Activated CD4-positive, alpha-beta memory T cell treated with anti-CD3 and anti-CD28 coated beads, Interleukin-2, amount 10 ng/mL, durations not matched to agents 7 days and 5 days (primary cell): Measurements from ENCODE around the gene SAP30BP. TPM values are rescaled to one million over a fixed set of nuclear protein-coding genes. Genes with fewer than 3 reads are reported as not detected.
"Not testable (repeated sequence)": the region's sequence is repeated elsewhere in the genome, so short reads cannot be mapped to it uniquely, and the experiment has no call there.

Experiments used
- CTCF ChIA-PET: fragments of 350-600 bp; sonication (Branson Sonifier 250); formaldehyde crosslinking; loops from one replicate; lab custom pipeline; 2021; ENCODE audit warnings: antibody characterized with exemption, inconsistent platforms; lab: Charles Lee
- POLR2A ChIA-PET: fragments of 350-600 bp; sonication (Branson Sonifier 250); formaldehyde crosslinking; loops from one replicate; lab custom pipeline; 2021; ENCODE audit warnings: antibody characterized with exemption; lab: Charles Lee
- DNase-seq: peaks from one replicate; pipeline ENCODE4 v3.0.0-alpha.2; 2020
- H3K27ac Mint-ChIP-seq: one replicate; pipeline ENCODE4 v1.8.0; 2021; ENCODE audit warnings: mild to moderate bottlenecking, mixed read lengths
- H3K27me3 Mint-ChIP-seq: one replicate; pipeline ENCODE4 v1.8.0; 2021; ENCODE audit warnings: mixed read lengths
- H3K36me3 Mint-ChIP-seq: one replicate; pipeline ENCODE4 v1.8.0; 2021; ENCODE audit warnings: low read depth, mixed read lengths
- H3K4me1 Mint-ChIP-seq: one replicate; pipeline ENCODE4 v1.8.0; 2021; ENCODE audit warnings: mixed read lengths
- H3K4me3 Mint-ChIP-seq: one replicate; pipeline ENCODE4 v1.8.0; 2021; ENCODE audit warnings: mild to moderate bottlenecking, mixed read lengths
- H3K9me3 Mint-ChIP-seq: one replicate; pipeline ENCODE4 v1.8.0; 2021; ENCODE audit warnings: mixed read lengths
- total RNA-seq, 2 experiments: library from RNA; stranded (reverse); gene quantifications; one replicate each; pipeline ENCODE4 v1.2.3, GENCODE V29; 2021

The SAP30BP gene
- total RNA-seq, 2 experiments from 2014 or later: 87.2 to 89.6 TPM

DNA sequence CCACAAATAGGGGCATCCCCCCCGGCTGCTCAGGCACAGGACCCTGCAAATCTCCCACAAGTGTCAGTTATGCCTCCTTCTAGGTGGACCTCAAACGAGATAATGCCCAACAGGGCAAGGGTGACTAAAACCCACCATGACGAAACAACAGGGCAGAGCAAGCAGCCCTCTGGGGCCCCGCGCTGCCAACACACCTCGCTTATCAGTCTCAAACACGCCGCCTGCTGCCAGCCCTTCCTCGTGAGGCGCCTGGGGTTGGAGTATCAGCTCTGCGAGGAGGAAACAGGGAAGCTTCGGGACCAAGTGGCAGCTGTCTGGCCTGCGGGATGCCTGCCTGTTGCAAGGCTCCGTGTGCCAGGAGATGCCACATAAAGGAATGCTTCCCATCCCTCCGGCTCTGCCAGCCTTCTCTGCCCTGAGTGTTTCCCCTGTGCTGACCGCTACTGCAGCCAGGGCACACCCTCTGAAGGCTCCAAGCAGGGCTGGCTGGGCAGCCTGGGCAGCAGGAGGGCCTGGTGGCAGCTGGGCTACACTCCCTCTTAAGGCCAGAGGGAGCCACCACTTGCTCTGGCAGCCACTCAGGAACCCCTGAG, 31.4 kb upstream of the SAP30BP start:
- ChIA-PET CTCF (interaction anchor here (1.6 to 7.7 kb wide), 6 partner anchors 8 to 114 kb away, joined by 3 to 149 read pairs (median 8); a partner anchor contains a TSS), POLR2A (no interaction called here)
- no peak for DNase-seq
- H3K27ac Mint-ChIP-seq: no peak overlapping the region
- H3K9me3 Mint-ChIP-seq: no peaks in the 10 kb centered on the region
- no peaks in the 10 kb centered on the region for H3K4me1 Mint-ChIP-seq
- H3K4me3 Mint-ChIP-seq: no peak overlapping the region
- no peaks in the 10 kb centered on the region for H3K27me3 Mint-ChIP-seq
- H3K36me3 Mint-ChIP-seq: no peaks in the 10 kb centered on the region

- no peaks in the 10 kb centered on the region for H3K27me3 Mint-ChIP-seq
- H3K4me3 Mint-ChIP-seq: no peak overlapping the region
- ChIA-PET POLR2A (no interaction called here), CTCF (interaction anchor here (1.1 to 2.8 kb wide), 4 partner anchors 10 to 113 kb away, joined by 4 to 9 read pairs (median 7); a partner anchor contains a TSS)
- H3K27ac Mint-ChIP-seq: no peak overlapping the region
- H3K9me3 Mint-ChIP-seq: no peaks in the 10 kb centered on the region
- no peak for DNase-seq
- no peaks in the 10 kb centered on the region for H3K36me3 Mint-ChIP-seq
- no peaks in the 10 kb centered on the region for H3K4me1 Mint-ChIP-seq
Observed at GRCh38 chr17:75636381-75637142, 30.6 kb upstream of the SAP30BP start.

GRCh38 chr17:75637143-75637538, 30.0 kb upstream of the SAP30BP start:
- POLR2A ChIA-PET: no interaction called here
- H3K27ac Mint-ChIP-seq: no peak overlapping the region
- DNase-seq: no peak
- CTCF ChIA-PET: interaction anchor here (1.1 to 2.8 kb wide), 4 partner anchors 9 to 112 kb away, joined by 4 to 9 read pairs (median 7); a partner anchor contains a TSS
- no peaks in the 10 kb centered on the region for H3K36me3 Mint-ChIP-seq
- peaks cover under 1% of the 10 kb centered on the region for H3K4me1 Mint-ChIP-seq
- no peak overlapping the region for H3K4me3 Mint-ChIP-seq
- H3K9me3 Mint-ChIP-seq: no peaks in the 10 kb centered on the region
- H3K27me3 Mint-ChIP-seq: no peaks in the 10 kb centered on the region

GRCh38 chr17:75637551-75637950, 29.6 kb upstream of the SAP30BP start:
- Mint-ChIP-seq H3K9me3 (no peaks in the 10 kb centered on the region), H3K27me3 (no peaks in the 10 kb centered on the region)
- POLR2A ChIA-PET: no interaction called here

GRCh38 chr17:75638039-75638438, 29.1 kb upstream of the SAP30BP start:
- H3K4me1 Mint-ChIP-seq, H3K27ac Mint-ChIP-seq, DNase-seq, H3K4me3 Mint-ChIP-seq, H3K36me3 Mint-ChIP-seq, H3K27me3 Mint-ChIP-seq, H3K9me3 Mint-ChIP-seq: not testable (repeated sequence)
- CTCF ChIA-PET: interaction anchor here (1.1 to 2.8 kb wide), 4 partner anchors 8 to 112 kb away, joined by 3 to 9 read pairs (median 8); a partner anchor contains a TSS
- POLR2A ChIA-PET: interaction anchor here (1.3 kb wide), 1 partner anchor 29 kb away, joined by 3 read pairs; the partner anchor contains the start of gene RECQL5

More at GRCh38 chr17:75637551-75637950, 29.6 kb upstream of the SAP30BP start:
- no peaks in the 10 kb centered on the region for H3K36me3 Mint-ChIP-seq
- H3K27ac Mint-ChIP-seq: no peak overlapping the region
- CTCF ChIA-PET: interaction anchor here (1.1 to 2.8 kb wide), 5 partner anchors 9 to 112 kb away, joined by 3 to 9 read pairs (median 8); a partner anchor contains a TSS
- peaks cover 4% of the 10 kb centered on the region for H3K4me1 Mint-ChIP-seq
- H3K4me3 Mint-ChIP-seq: no peak overlapping the region
- DNase-seq: no peak

DNA sequence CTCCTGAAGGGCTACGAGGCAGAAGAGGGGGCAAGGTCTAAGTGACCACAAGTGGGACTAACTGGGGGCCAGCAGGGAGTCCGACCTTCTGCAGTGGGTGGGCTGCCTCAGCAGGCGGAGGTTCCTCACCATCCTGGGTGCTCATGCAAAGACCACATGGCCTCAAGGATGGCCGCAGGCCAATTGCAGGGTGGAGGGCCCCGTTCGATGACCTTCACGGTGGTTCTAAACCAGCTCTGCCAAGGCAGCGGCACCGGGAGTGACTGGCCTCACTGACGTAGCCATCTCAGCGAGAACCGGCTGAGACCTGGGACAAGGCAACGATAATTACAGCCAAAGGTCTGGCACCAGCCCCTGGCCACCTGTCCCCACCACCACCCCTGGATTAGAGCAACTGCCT, 28.2 kb upstream of the SAP30BP start:
- DNase-seq: no peak
- no peak overlapping the region for H3K4me3 Mint-ChIP-seq
- POLR2A ChIA-PET: interaction anchor here (1.3 kb wide), 1 partner anchor 28 kb away, joined by 3 read pairs; the partner anchor contains the start of gene RECQL5
- CTCF ChIA-PET: interaction anchor here (1.1 to 2.0 kb wide), 2 partner anchors 14 to 109 kb away, joined by 3 to 8 read pairs; no protein-coding TSS in a partner anchor
- no peaks in the 10 kb centered on the region for H3K36me3 Mint-ChIP-seq
- no peaks in the 10 kb centered on the region for H3K27me3 Mint-ChIP-seq
- H3K27ac Mint-ChIP-seq: no peak overlapping the region
- no peaks in the 10 kb centered on the region for H3K9me3 Mint-ChIP-seq
- peaks cover 4% of the 10 kb centered on the region for H3K4me1 Mint-ChIP-seq

DNA sequence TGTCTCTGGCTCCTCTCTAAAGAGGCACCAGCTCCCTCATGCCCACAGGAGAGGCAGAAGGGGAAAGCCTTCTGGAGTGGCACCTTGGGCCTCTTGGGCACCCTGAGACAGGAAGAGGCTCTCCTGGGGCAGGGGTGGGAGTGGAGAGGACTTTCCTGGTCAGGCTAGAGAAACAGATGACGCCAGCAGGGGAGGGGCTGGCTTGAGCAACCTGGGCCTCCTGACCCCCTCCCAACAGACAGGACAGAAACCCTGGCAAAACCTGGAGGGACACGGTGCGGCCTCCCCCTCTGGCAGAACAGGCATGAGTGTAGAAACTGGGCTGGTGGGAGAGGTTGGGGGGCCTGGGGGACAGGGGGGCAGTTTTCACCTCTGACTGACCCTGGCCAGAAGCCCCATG, 27.8 kb upstream of the SAP30BP start:
- H3K9me3 Mint-ChIP-seq: no peaks in the 10 kb centered on the region
- no peak overlapping the region for H3K27ac Mint-ChIP-seq
- H3K4me1 Mint-ChIP-seq: peaks cover 4% of the 10 kb centered on the region
- H3K4me3 Mint-ChIP-seq: no peak overlapping the region
- no peaks in the 10 kb centered on the region for H3K27me3 Mint-ChIP-seq
- DNase-seq: no peak
- POLR2A ChIA-PET: interaction anchor here (1.3 kb wide), 1 partner anchor 27 kb away, joined by 3 read pairs; the partner anchor contains the start of gene RECQL5
- H3K36me3 Mint-ChIP-seq: no peaks in the 10 kb centered on the region
- CTCF ChIA-PET: interaction anchor here (2.0 kb wide), 1 partner anchor 108 kb away, joined by 8 read pairs; no protein-coding TSS in a partner anchor

DNA sequence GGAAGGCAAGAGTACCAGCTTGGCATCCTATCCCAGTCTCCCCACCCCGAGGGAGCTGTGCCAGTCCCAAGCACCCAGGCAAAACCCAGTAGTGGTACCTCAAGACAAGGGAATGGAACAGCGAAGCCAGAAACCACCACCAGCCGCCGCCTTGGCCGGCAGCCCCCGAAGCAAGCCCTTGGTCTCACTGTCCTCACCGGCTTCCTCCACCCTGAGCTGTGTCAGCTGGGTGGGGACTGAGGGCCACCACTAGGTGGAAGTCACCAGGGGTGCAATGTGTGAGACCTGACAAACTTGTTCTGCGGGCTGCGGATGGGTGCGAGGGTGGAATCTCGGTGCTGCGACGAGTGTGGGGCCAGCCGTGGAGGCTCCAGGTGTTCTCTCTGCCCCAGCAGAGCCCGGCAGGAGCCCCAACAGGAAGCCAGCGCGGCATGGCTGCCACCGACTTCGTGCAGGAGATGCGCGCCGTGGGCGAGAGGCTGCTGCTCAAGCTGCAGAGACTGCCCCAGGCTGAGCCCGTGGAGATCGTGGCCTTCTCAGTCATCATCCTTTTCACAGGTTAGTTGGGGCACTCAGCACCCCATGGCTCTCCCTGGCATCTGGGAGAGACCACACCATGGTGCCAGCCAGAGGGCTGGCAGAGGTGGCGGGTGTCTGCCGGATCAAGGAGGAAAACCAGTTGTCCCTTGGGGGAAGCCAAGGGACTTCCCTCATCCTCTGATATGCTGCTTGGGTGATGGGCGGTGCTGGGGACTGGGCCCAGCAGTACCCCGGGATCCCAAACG, 27.2 kb upstream of the SAP30BP start:
- H3K9me3 Mint-ChIP-seq: no peaks in the 10 kb centered on the region
- no peaks in the 10 kb centered on the region for H3K27me3 Mint-ChIP-seq
- H3K4me3 Mint-ChIP-seq: no peak overlapping the region
- POLR2A ChIA-PET: no interaction called here
- no peak overlapping the region for H3K27ac Mint-ChIP-seq
- no peaks in the 10 kb centered on the region for H3K36me3 Mint-ChIP-seq
- CTCF ChIA-PET: no interaction called here
- peaks cover 4% of the 10 kb centered on the region for H3K4me1 Mint-ChIP-seq
- DNase-seq: no peak

DNA sequence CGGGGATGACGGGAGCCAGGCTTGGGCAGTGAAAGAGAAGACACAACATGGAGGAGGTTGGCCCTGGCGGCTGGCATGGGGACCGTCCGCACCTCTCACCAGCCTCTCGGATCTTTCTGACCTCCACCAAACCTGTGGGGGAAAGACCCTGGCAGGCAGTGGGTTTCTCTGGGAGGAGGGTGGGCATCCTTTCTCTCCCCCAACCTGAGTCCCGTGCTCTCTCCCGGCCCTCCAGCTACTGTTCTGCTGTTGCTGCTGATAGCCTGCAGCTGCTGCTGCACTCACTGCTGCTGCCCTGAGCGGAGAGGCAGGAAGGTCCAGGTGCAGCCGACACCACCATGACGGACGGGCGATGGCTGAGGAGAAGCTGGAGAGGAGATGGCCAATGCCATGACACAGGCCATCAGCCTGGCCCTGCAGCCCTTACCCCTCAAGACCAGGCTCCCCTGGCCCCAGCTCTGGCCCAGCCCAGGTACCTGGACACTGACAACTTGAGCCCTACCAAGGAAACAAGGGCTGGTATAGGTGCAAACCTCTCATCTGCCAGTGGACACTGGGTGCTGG, 26.5 kb upstream of the SAP30BP start:
- CTCF ChIA-PET: interaction anchor here (6.5 kb wide), 1 partner anchor 7 kb away, joined by 75 read pairs; the partner anchor contains the start of gene SMIM5
- Mint-ChIP-seq H3K27ac (no peak overlapping the region), H3K4me3 (no peak overlapping the region), H3K9me3 (no peaks in the 10 kb centered on the region), H3K36me3 (no peaks in the 10 kb centered on the region), H3K4me1 (peaks cover 6% of the 10 kb centered on the region), H3K27me3 (no peaks in the 10 kb centered on the region)
- no peak for DNase-seq
- POLR2A ChIA-PET: interaction anchor here (1.2 to 1.9 kb wide), 2 partner anchors 8 to 26 kb away, joined by 3 to 6 read pairs; partner anchors contain the start of genes RECQL5, SAP30BP and SMIM5

GRCh38 chr17:75641343-75641742, 25.8 kb upstream of the SAP30BP start:
- H3K4me1 Mint-ChIP-seq: peaks cover 13% of the 10 kb centered on the region
- no peak for DNase-seq
- no peaks in the 10 kb centered on the region for H3K27me3 Mint-ChIP-seq
- H3K9me3 Mint-ChIP-seq: no peaks in the 10 kb centered on the region
- H3K27ac Mint-ChIP-seq: no peak overlapping the region
- CTCF ChIA-PET: interaction anchor here (0.7 to 6.5 kb wide), 3 partner anchors 8 to 112 kb away, joined by 3 to 75 read pairs (median 6); partner anchors contain the start of gene SMIM5
- POLR2A ChIA-PET: interaction anchor here (1.2 to 1.9 kb wide), 3 partner anchors 8 to 108 kb away, joined by 3 to 6 read pairs (median 3); partner anchors contain the start of genes RECQL5, SAP30BP and SMIM5
- H3K4me3 Mint-ChIP-seq: no peak overlapping the region
- no peaks in the 10 kb centered on the region for H3K36me3 Mint-ChIP-seq

DNA sequence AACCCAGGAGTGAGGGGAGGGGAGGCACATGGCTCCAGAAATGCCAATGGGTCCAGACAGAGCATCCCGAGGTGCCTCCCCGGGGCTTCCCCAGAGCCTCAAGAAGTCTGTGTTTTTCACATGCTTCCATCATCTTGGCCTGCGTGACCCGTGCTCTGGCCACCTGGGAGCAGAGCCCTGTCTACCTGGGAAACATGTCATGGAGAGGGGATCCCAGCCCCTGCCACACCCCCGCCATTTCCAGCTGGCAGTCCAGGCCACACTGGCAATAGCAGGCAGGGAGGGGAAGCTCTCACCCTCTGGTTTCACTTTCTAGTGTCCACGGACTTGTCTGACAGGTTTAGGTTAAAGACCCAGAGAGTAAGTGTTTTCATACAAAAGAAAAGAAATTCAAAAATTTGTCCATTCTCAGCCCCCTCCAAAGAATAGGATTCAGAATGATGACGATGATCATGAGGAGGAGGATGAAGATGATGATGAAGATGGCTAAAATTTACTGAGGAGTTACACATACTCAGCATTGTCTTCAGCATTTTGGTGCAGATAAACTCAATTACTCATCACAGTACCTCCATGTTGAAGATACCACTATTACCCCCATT, 24.9 kb upstream of the SAP30BP start:
- ChIA-PET POLR2A (interaction anchor here (1.2 to 1.9 kb wide), 2 partner anchors 24 to 107 kb away, joined by 3 to 6 read pairs; partner anchors contain the start of genes RECQL5 and SAP30BP), CTCF (interaction anchor here (0.6 to 6.5 kb wide), 5 partner anchors 9 to 111 kb away, joined by 3 to 75 read pairs (median 3); partner anchors contain the start of gene SMIM5)
- Mint-ChIP-seq H3K4me3 (no peak overlapping the region), H3K27ac (no peak overlapping the region), H3K27me3 (no peaks in the 10 kb centered on the region), H3K9me3 (no peaks in the 10 kb centered on the region), H3K36me3 (no peaks in the 10 kb centered on the region), H3K4me1 (peaks cover 17% of the 10 kb centered on the region)
- no peak for DNase-seq
